Measurements from ENCODE around the gene PSMC3IP.

PSMC3IP gene

GRCh38 chr17:42596386-42596785 is 18.9 kb upstream of the PSMC3IP start:
- no peak overlapping the region for H3K27ac ChIP-seq
- TF ChIP-seq CTCF (conservative IDR thresholded peaks at IDR 0.05) (no peak), ZFX (IDR thresholded peaks at IDR 0.05) (no peak)

- no peak overlapping the region for H3K27ac ChIP-seq
- TF ChIP-seq CTCF (conservative IDR thresholded peaks at IDR 0.05): no peak
Measured at GRCh38 chr17:42591411-42591810, 13.9 kb upstream of the PSMC3IP start.

- no peak for TF ChIP-seq CTCF (conservative IDR thresholded peaks at IDR 0.05)
- no peak for TF ChIP-seq ZFX (IDR thresholded peaks at IDR 0.05)
- H3K27ac ChIP-seq: no peak overlapping the region
Measured at GRCh38 chr17:42590886-42591285, 13.4 kb upstream of the PSMC3IP start.

- no peak overlapping the region for H3K27ac ChIP-seq
- TF ChIP-seq ZFX (IDR thresholded peaks at IDR 0.05) (no peak), CTCF (conservative IDR thresholded peaks at IDR 0.05) (no peak)
Measured at GRCh38 chr17:42586514-42587230, 9.1 kb upstream of the PSMC3IP start.

- TF ChIP-seq CTCF (conservative IDR thresholded peaks at IDR 0.05): no peak
- no peak for TF ChIP-seq ZFX (IDR thresholded peaks at IDR 0.05)
Measured at GRCh38 chr17:42585353-42585752, 7.8 kb upstream of the PSMC3IP start.

GRCh38 chr17:42584880-42585279 is 7.4 kb upstream of the PSMC3IP start:
- TF ChIP-seq ZFX (IDR thresholded peaks at IDR 0.05) (no peak), CTCF (conservative IDR thresholded peaks at IDR 0.05) (no peak)
- H3K27ac ChIP-seq: no peak overlapping the region

More at GRCh38 chr17:42585353-42585752, 7.8 kb upstream of the PSMC3IP start:
- no peak overlapping the region for H3K27ac ChIP-seq

GRCh38 chr17:42581744-42582270 is 4.3 kb upstream of the PSMC3IP start:
- no peak overlapping the region for H3K27ac ChIP-seq
- TF ChIP-seq ZFX (IDR thresholded peaks at IDR 0.05): no peak
- no peak for TF ChIP-seq CTCF (conservative IDR thresholded peaks at IDR 0.05)

Data from C4-2B (cell line).